HG03135 (cell line): Measurements from ENCODE around the gene USP54.
"Not testable (repeated sequence)": the region's sequence is repeated elsewhere in the genome, so short reads cannot be mapped to it uniquely, and the experiment has no call there.

Source experiments
- ATAC-seq: cut with Tn5 transposase; IDR thresholded peaks from one replicate; pipeline ENCODE4 v1.9.1; 2021; ENCODE audit warnings: mild to moderate bottlenecking, moderate library complexity; ENCODE audit not compliant: unreplicated experiment

USP54 gene

DNA sequence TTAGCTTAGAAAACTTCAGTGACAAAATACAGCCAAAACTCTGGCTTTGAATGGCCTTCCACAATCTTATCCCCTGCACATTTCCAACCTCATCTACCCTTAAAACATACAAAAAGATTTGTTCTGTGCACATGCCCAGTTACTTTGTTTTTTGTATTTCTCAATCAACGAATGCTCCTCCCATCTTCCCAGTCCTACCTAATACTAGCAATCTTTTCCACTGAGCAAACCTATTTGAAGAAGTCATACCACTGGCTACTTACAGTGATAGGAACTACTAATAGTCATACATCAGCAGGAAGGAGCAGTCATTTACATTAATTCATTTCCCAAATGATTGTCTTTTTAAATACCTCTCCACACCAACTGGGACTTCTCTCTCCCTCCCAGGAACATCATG, 2.5 kb downstream of the USP54 start:
- ATAC-seq: no peak

DNA sequence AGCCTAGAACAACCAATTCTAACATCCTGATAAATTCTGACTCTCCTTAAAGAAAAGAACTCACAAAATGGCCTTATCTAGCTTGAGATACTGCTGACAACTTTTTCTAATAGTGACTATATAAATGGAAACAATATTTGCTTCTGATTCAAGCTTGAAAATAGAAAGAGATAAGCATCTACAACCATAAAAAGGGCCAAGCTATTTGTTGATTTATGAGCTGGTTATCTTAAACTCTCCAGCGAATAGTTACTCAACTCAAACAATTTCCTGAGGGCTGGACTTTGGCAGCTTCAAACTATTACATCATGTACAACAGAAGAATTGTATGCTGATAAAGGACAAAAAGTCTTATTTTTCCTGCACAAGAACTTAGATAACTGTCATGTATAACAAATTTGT, 4.6 kb downstream of the USP54 start:
- ATAC-seq: no peak

DNA sequence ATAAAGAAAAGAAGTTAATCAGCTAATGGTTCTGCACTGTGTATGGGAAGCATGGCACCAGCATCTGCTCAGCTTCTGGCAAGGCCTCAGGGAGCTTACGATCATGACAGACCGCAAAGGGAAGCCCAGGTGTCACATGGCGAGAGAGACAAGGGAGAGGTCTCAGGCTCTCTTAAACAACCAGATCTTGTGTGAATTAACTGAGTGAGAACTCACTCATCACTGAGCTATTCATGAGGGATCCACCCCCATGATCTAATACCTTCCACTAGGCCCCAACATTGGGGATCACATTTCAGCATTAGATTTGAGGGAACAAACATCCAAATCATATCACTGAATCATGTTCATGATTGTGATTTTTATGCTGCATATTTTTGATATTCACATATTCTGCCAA, 5.8 kb downstream of the USP54 start:
- ATAC-seq: no peak

GRCh38 chr10:73584737-73585136, 6.4 kb downstream of the USP54 start:
- ATAC-seq: no peak

- no peak for ATAC-seq
Measured at GRCh38 chr10:73581918-73582317, 9.2 kb downstream of the USP54 start.

DNA sequence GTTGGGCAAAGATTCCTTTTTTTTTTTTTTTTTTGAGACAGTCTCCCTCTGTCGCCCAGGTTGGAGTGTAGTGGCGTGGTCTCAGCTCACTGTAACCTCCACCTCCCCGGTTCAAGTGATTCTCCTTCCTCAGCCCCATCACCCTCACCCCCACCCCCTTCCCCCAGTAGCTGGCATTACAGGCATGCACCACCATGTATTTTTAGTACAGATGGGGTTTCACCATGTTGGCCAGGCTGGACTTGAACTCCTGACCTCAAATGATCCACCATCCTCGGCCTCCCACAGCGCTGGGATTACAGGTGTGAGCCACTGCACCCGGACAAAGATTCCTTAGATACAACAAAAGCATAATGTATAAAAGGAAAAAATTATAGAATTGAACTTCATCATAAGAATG, 12.2 kb downstream of the USP54 start:
- not testable (repeated sequence) for ATAC-seq

GRCh38 chr10:73577788-73578187, 13.4 kb downstream of the USP54 start:
- ATAC-seq: no peak

GRCh38 chr10:73576890-73577591, 14.1 kb downstream of the USP54 start:
- no peak for ATAC-seq

DNA sequence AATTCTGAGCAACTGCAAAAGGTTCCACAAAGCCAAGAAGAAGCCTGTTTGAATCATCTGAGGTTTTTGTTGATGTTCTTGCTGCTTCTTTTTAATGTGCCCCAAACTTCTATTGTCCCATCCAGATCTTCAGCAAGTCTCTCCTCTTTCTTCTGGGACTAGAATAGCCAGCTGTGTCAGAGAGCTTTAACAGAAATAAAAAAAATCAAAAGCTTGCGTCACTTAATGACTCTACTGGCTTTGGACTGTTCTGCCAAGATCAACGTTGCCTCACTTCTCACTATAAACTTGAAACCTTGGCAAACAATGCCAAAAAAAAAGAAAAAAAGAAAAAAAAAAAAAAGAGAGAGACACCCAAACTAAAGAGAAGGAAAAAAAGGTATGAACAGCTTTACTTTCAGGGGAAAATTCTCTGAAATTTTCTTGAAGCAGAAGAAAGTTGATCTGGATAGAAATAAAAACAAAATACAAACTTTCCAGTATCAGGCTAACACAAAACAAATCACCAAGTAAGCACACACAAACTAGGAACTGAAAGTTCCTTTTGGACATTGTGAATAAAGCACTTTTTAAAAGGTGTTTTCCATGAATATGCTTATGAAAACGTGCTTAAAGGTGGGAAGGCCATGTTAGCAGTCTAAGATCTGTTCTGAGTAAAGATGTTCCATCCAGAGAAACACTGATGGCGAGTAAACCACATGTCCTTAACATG, 14.8 kb downstream of the USP54 start:
- no peak for ATAC-seq

- not testable (repeated sequence) for ATAC-seq
Measured at GRCh38 chr10:73567025-73567424, 24.1 kb downstream of the USP54 start.

GRCh38 chr10:73561192-73561591, 29.9 kb downstream of the USP54 start:
- no peak for ATAC-seq

- no peak for ATAC-seq
Measured at GRCh38 chr10:73559590-73559989, 31.6 kb downstream of the USP54 start.

DNA sequence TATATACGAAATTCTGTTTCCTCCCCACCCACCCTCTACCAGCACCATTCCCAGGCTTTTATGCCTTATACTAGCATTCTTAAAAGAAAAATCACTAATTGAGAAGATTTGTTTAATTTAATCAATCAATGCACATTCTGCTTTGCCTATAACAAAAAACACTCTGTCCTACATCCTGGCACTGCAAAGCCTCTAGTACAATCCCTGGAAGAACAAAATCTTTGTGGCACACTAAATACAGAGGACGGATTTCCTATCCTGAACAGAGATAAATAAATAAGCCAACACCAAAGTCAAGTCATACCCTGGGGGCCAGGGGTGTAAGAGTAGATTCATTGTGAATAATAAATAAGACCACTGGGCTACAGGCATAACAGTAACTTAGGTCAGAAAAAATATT, 34.3 kb downstream of the USP54 start:
- no peak for ATAC-seq

DNA sequence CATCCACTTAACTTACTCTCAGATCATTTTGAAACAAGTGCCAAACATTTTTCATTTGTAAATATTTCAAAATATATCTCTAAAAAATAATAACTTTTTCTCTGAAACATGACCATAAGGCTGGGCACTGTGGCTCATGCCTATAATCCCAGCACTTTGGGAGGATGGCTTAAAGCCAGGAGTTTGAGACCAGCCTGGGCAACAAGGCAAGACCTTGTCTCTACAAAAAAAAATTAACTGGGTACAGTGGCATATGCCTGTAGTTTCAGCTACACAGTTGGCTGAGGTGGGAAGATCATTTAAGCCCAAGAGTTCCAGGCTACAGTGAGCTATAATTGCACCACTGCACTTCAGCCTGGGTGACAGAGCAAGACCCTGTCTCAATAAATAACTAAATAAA, 36.4 kb downstream of the USP54 start:
- no peak for ATAC-seq

- no peak for ATAC-seq
Measured at GRCh38 chr10:73553761-73554160, 37.4 kb downstream of the USP54 start.

DNA sequence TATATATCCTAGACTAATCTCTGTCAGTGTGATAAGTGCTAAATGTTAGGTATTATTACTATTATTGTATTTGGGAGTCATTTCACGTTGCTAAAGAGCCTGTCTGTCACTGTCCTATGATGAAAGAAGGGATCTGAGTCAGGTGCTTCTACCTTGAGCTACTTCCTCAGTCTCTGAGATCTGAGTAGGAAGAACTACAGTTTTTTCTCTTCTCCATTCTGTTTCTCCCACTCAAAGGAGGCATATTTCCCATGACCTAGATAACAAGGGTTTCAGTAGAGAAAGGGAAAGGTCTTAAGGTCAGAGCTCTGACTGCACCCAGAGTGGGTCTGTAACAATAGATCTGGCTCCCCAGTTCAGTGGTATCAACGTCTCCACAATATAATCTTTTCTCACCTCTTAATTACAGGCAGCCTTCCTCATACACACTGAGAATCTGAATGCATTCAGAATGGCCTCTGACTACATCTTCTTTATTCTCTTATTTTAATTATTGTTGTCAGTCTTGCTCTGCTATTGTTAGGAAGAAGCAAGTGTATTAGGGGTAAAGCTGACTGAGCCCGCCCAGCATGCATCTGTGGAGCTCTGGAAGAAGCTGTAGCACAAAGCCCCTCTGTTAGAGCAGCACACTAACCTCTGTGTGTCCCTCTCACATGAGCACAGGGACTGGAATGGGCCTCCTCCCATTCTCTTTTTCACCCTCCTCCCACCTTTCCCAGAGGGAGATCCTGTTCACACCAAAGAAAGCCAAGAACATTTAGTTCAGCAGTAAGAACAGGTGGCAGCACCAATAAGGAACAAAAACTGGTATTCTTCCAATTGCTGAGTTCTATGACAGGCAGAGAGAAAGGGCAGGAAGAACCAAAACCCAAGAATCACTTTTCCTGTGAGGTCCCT, 38.1 kb downstream of the USP54 start:
- ATAC-seq: no peak

- no peak for ATAC-seq
Measured at GRCh38 chr10:73551515-73551914, 39.6 kb downstream of the USP54 start.

- no peak for ATAC-seq
Measured at GRCh38 chr10:73545357-73545756, 45.8 kb downstream of the USP54 start.

DNA sequence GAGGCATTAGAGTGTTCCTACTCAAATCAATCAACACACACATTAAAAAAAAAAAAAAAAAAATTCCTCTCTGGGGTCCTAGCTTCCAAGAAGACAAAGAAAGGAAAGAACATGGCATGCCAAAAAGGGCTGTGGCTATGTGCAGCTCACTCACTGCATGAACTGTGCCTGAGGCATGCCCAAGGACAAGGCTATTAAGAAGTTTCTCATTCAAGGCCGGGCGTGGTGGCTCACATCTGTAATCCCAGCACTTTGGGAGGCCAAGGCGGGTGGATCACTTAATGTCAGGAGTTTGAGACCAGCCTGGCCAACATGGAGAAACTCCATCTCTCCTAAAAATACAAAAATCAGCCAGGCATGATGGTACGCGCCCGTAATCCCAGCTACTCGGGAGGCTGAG, 53.4 kb downstream of the USP54 start:
- no peak for ATAC-seq

GRCh38 chr10:73537288-73537687, 53.9 kb downstream of the USP54 start:
- ATAC-seq: no peak

DNA sequence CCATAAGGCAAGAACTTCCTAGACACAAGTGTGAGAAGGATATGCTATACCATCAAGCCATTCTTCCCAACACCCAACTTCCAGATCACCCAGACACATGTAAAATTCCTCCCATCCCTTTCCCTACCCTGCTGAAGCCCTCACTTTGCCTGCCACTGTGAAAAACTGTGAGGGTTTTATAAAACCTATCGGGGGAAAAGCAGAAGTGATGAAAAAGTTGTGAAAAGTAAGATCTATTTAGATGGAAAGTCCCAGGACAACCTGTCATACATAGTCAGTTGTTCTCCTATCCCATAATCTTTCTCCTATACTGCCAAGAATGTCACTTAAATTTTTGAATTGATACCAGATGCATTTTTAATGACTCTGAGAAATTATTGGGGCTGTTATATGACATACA, 56.3 kb downstream of the USP54 start:
- ATAC-seq: no peak
